B cell (primary cell): ENCODE data around the gene PPFIA1.

Experiments used
- EZH2 ChIP-seq: IDR thresholded peaks from 2 replicates; pipeline ENCODE4 v1.6.1; 2012; ENCODE audit warnings: borderline replicate concordance, low read depth, mild to moderate bottlenecking, moderate library complexity, low read length; ENCODE audit not compliant: insufficient read depth, poor library complexity, severe bottlenecking
- TF ChIP-seq, protein P1 (sequence below): fragments of 200-600 bp; IDR thresholded peaks from one replicate; pipeline ENCODE4 v1.8.0; 2022; ENCODE audit warnings: antibody characterized with exemption, mild to moderate bottlenecking

GRCh38 chr11:70282012-70282411 is 11.5 kb downstream of the PPFIA1 start:
- TF ChIP-seq, protein P1, sequence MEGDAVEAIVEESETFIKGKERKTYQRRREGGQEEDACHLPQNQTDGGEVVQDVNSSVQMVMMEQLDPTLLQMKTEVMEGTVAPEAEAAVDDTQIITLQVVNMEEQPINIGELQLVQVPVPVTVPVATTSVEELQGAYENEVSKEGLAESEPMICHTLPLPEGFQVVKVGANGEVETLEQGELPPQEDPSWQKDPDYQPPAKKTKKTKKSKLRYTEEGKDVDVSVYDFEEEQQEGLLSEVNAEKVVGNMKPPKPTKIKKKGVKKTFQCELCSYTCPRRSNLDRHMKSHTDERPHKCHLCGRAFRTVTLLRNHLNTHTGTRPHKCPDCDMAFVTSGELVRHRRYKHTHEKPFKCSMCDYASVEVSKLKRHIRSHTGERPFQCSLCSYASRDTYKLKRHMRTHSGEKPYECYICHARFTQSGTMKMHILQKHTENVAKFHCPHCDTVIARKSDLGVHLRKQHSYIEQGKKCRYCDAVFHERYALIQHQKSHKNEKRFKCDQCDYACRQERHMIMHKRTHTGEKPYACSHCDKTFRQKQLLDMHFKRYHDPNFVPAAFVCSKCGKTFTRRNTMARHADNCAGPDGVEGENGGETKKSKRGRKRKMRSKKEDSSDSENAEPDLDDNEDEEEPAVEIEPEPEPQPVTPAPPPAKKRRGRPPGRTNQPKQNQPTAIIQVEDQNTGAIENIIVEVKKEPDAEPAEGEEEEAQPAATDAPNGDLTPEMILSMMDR = no peak
- no peak for TF ChIP-seq EZH2
